ENCODE measurements around the gene PTX4.

Gene PTX4

GRCh38 chr16:1464894-1465566 is 23.7 kb downstream of the PTX4 start:
- DNase-seq = no peak

- no peak for DNase-seq
Measured at GRCh38 chr16:1464196-1464893, 24.4 kb downstream of the PTX4 start.

GRCh38 chr16:1461146-1461545 is 27.6 kb downstream of the PTX4 start:
- DNase-seq = no peak

GRCh38 chr16:1460602-1461138 is 28.1 kb downstream of the PTX4 start:
- no peak for DNase-seq

GRCh38 chr16:1459967-1460366 is 28.8 kb downstream of the PTX4 start:
- DNase-seq = no peak

GRCh38 chr16:1458977-1459341 is 29.8 kb downstream of the PTX4 start:
- no peak for DNase-seq

- peak in 2 of 56 donors; percentile 2 to 8 for DNase-seq
Measured at GRCh38 chr16:1458336-1458976, 30.3 kb downstream of the PTX4 start.

- no peak for DNase-seq
Measured at GRCh38 chr16:1457489-1458245, 31.1 kb downstream of the PTX4 start.

- DNase-seq = no peak
Measured at GRCh38 chr16:1456951-1457350, 31.8 kb downstream of the PTX4 start.

- DNase-seq = no peak
Measured at GRCh38 chr16:1455190-1456171, 33.3 kb downstream of the PTX4 start.

- no peak for DNase-seq
Measured at GRCh38 chr16:1454561-1454960, 34.2 kb downstream of the PTX4 start.

- no peak for DNase-seq
Measured at GRCh38 chr16:1453316-1453715, 35.4 kb downstream of the PTX4 start.

- no peak for DNase-seq
Measured at GRCh38 chr16:1452530-1452929, 36.2 kb downstream of the PTX4 start.

- DNase-seq = no peak
Measured at GRCh38 chr16:1451702-1452392, 36.9 kb downstream of the PTX4 start.

GRCh38 chr16:1450841-1451240 is 37.9 kb downstream of the PTX4 start:
- DNase-seq = no peak

- no peak for DNase-seq
Measured at GRCh38 chr16:1450218-1450617, 38.5 kb downstream of the PTX4 start.

GRCh38 chr16:1449201-1449788 is 39.4 kb downstream of the PTX4 start:
- DNase-seq = no peak

GRCh38 chr16:1448536-1449116 is 40.1 kb downstream of the PTX4 start:
- no peak for DNase-seq

GRCh38 chr16:1447965-1448364 is 40.8 kb downstream of the PTX4 start:
- no peak for DNase-seq
